RPMI8226 (cell line): Measurements from ENCODE around the gene CDC42BPG.

Experiments used
- DNase-seq: peaks from one replicate; pipeline ENCODE4 v3.0.0-alpha.2; 2015

The CDC42BPG gene

DNA sequence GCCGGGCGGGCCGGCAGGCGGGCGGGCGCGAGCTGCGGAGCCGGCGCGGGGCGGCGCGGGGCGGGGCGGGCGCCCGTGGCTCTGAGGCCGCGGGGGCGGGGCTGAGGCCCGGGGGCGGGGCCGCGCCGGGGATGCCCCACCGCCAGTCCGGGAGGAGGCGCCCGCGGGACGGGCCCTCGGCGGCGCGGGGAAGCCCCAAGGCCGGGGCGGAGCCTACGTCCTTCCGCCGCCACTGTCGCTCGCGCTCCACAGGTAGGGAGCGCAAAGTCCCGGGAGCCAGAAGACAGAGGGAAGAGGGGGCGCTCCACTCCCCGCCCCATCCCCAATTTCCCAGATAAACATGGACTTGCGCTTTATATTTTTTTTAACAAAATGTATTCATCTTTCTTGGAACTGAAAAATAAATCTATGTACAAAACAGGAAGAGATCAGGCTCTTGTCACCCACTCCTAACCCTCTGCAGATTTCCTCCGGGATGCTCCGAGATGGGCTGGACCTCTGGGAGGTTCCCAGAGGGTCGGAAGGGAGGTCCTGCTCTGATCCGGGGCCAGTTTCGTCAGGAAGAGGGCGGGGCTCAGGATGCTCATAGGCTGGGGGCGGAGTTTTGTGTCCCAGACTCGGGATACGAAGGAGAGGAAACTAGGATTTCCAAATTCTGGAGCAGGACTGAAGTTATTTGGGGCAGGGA is 41.2 kb downstream of the CDC42BPG start, which contains the start of gene MAP4K2:
TSS of gene MAP4K2 (minus strand) at position 57 of the 688 bp plus-strand sequence. CDS start 65 bp downstream, outside the sequence.
- DNase-seq = peak; percentile 96

DNA sequence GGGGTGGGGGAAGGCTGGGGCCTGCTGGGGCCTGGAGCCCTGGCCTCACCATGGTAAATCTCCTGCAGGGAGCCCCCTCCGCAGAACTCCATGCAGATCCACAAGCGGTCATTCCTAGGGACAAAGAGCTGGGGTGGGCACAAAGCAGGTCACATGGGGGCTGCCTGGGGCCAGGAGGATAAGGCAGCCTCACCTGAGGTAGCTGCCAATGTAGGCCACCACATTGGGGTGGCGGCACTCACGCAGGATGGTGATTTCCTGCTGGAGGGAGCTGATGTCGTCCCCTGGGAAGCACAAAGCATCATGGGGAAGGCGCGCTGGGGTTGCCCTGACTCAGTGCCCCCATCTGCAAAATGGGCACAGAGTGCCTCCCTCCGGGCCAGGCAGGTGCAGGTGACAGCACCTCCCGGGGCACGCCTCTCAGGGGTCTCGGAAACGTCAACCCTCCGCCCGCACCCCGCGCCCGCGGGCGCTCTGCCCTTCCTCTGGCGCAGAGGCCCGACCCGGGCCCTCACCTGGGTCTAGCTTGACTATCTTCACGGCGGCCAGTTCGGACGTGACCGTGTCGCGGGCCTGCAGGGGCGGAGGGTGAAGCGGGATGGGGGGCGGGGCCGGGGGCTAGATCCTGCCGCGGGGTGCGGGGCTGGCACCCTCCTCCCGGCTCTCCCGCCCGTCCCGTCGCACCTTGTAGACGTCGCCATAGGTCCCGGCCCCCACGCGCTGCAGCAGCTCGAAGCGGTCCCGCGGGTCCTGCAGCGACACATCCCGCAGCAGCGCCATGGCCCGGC is 41.9 kb downstream of the CDC42BPG start:
- no peak for DNase-seq

DNA sequence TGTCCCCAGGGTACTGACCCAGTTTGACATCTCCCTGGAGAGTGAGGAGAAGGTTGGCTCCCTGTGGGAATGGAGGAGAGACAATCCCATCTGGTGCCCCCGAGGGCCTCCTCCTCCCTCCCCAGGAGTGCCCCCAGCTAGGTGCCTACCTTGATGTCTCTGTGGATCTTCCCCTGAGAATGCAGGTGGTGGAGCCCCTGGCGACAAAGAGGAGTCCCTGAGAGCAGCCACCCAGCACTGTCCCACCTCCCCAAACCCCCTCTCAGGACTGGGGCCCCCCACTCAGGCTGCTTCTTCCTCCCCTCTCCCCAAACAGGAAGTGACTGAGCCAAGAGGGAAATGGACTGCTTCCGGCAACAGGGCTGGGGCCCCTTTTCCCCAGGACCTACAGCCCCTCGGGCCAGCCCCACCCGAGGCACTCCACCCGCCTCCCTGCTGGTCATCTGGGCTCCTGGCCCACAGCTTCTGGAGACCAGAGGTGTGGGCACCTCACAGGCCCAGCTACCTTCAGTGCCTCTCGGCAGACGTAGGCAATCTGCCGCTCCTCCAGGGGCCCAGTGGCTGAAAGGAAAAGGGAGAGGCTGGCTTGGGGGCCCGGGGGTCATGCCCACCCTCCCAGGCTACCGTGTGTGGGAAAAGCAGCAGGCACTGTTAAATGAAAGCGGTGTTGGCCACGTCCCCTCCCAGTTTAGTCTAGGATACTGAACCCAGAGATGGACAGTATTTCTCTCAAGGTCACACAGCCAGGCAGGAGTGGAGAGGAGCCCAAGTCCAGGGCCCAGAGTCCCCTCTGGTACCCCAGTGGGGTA is 42.7 kb downstream of the CDC42BPG start:
- DNase-seq = no peak

DNA sequence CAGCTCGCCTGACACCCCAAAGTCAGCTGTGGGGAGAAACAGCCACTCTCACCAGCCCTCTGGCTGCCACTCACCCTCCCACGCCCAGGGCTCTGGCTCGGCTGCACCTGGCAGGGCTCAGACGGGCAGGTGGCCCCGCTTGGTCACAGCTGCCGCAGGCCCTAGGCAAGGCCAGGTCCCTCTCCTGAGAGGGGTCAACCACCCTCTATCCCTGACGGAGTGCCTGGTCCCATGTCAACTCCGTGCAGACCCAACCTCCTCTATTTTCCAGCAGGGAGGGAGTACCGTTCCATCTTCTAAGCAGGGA is 43.3 kb downstream of the CDC42BPG start:
- DNase-seq = no peak

DNA sequence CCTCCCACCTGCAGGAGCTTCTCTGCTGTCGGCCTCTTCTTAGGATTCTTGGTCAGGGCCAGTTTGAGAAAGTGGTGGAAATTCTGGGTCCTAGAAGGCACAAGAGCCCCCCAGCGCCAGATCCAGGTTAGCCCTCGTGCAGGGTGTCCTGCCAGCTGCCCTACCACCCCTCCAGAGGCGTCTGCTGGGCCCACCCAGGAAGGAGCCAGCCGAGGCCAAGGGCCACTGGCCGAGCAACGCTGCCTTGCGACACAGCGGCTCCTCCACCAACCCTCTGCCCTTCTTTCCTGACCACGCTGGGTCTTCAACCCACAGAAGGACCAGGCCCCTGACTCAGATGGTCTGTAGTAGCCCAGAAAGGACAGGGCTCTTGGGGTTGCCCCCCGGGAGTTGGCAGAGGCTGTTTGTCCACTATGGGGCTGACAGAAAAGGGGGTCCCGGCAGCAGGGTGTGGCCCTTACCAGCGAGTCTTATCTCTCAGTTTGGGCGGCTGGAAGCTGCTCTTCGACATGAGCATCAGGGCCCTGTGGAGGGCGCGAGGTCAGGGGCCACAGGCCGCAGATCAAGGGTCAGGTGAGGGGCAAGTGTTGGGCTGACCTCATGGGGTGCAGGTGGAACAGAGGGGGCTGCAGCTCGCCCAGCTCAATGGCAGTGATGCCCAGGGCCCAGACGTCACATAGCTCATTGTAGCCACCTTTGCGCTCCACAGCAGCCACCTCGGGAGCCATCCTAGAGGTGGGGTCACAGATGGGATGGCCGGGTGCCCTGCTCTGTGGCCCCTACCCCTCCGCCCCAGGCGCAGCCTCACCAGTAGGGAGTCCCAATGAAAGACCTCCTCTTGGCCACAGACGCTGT is 43.9 kb downstream of the CDC42BPG start:
- no peak for DNase-seq

DNA sequence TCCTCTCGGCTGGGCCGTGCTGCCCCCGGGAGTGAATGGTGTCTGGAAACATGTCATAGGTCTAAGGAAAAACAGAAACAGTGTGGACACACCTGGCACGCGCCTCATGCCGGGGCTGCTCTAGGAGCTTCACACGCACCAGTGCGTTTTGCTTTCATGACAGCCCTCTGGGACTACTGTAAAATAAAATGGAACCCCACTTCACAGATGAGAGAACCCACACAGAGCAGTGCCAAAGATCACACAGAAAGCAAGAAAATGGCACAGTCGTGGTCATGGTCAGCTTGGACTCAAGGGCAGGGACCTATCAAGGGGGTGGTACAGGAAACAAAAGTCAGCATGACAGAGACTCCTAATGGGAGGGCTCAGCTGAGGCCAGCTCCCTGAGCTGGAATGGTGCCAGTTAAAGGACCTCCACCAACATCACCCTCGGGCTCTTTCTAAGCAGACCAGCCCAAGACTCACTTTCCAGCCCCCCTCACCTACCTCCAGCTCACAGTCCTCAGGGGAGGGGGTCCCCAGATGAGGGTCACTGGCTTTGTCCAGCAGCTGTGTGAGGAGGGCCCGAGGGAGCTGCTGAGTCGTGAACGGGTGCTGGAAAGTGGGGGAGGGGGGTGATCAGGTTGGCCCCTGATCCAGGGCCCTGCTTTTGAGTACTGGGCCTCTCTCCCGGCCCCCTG is 44.7 kb downstream of the CDC42BPG start:
- no peak for DNase-seq

DNA sequence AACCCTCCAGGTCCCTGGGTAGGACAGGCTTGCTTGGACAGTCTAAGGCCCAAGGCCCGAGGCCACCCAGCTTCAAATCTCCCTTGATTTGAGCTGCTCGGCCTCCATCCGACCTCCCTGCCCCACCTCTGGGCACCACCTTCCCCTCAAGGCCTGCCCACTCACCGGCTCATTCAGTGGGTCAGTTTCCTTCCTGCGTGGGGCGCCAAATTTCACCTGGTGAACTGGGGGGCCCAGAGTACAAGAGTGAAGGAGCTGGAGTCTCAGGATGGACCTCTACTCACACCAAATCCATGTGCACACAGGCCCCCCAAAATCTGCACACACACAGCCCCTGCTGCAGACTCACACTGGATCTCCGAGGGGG is 45.2 kb downstream of the CDC42BPG start:
- no peak for DNase-seq

DNA sequence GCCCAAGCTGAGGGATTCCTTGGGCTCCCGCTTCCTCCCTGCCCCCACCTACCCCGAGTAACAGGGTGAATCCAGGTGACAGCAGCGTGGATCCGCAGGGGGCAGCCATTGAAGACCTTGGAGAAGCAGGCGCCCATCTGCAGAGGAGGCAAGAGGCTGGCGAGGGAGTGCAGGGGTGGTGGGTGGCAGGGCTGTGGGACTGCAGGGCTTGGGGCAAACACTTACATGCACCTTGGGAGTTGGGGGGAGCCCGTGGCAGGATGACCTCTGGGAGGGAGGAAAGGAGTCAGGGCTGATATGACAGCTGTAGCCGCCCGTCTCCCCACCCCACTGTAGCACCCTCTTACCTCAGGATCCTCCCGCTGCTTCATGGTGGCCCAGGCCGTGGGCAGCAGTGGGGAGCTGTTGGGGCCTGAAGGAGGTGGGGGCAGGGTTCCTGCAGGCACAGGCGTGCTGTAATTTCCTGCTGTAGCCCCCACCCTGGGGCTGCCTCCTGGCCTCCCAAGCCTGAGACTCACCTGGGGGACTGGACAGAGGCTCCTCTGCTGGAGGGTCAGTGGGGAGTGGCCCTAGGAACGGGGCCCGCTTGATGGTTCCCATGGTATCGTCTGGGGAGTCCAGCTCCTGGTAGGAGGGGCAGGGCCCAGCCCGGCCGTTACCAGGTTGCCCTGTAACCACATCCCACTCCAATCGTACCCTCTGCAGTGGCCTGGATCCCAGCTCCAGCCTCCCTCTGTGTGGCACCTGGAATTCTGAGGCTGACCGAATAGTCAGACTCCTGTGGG is 47.5 kb downstream of the CDC42BPG start:
- DNase-seq = no peak

DNA sequence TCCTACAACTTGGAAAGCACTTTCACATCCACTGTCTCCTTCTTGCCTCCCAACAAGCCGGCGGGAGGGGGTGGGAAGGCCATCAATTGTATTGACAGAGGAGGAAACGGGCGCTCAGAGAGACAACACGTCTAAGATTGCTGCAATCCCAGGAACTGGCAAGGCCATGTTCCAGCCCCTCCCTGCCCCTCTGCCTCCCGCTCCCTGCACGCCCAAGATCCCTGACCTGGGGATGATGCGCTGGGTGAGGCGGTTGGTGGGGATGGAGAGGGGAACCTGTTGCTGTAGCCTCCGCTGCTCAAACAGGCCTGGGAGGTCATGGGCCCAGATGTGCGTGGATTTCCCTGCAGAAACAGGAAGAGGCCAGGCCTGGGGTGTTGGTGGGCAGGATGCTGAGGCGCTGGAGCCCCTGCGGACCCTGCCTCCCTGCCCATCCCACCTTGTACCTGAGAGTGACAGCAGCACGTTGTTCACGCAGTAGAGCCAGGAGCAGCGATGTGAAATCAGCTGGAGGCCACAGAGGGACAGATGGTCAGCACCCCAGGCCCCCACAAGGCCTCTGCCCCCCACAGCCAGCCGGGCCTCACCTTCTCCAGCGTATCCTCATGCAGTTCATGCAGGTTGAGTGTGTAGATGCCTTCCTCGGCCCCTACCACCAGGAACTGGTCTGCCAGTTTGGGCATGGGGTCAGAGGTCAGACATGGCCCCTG is 48.3 kb downstream of the CDC42BPG start:
- no peak for DNase-seq

DNA sequence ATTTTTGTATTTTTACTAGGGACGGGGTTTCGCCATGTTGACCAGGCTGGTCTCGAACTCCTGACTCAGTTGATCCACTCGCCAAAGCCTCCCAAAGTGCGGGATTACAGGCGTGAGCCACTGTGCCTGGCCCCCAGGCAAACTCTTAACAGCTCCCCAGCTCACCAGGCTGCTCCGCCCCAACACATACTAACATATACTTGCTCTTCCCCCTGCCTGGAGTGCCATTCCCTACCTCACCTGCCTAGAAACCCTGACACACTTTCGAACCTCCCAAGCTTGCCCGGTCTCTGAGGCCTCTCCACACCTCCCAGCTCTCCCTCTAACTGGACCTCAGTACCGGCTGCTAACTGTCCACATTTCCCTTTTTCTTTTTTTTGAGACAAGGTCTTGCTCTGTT is 49.9 kb downstream of the CDC42BPG start:
- no peak for DNase-seq

DNA sequence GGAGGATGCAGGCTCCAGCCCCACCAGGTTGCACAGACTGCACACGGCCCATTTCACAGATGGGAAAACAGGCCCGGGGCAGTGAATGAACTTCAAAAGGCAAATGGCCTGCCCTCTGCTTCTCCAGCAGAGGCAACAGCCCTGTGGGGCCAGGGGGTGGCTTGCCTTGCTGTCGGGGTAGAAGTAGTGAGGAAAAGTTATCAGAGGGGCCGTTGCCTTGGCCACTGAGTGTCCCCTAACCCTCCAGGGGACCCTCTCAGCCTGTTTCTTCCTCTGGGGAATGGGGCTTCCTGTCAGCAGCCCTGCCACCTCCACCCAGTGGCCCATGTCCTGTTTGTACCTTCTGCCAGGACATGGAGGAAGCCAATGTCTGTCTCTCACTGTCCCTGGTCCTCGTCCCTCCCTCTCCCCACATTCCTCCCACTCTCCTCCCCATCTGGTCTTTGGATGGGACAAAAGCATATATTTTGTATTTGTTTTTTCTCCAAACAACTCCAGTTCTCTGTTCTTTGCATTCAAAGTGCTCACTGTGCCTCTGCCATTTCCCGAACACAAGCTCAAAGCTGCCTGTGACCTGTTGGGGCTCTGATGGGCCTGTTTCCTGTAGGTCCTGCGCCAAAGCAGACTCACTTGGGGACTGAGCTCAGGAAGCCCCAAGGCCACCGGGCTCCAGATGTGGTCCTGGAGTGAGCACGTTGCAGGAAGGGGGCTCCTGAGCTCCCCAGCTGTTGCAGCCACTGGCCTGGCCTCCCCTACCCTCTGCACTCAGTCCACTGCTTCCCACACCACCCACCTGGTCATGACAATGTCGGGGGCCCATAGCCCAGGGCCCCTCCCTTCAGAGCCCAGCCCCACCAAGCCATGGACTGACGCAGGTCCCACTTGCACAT is 50.9 kb downstream of the CDC42BPG start:
- DNase-seq = no peak

DNA sequence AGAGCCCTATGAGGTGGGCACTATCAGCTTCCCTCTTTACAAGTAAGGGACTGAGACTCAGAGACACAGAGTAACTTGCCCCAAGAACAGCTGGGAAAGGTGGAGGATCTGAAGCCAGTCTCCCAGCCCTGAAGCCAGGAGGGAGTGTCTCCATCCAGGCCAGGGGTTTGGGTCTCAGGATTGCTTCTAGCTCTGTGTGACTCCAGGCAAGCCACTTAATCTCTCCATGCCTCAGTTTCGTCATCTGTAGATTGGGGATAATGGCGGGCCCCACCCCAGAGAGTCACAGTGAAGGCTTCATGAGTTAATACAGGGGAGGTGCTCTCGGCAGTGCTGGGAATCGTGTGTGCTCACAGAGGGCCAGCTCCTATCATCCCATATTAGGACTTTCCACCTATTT is 52.0 kb downstream of the CDC42BPG start:
- DNase-seq = no peak

DNA sequence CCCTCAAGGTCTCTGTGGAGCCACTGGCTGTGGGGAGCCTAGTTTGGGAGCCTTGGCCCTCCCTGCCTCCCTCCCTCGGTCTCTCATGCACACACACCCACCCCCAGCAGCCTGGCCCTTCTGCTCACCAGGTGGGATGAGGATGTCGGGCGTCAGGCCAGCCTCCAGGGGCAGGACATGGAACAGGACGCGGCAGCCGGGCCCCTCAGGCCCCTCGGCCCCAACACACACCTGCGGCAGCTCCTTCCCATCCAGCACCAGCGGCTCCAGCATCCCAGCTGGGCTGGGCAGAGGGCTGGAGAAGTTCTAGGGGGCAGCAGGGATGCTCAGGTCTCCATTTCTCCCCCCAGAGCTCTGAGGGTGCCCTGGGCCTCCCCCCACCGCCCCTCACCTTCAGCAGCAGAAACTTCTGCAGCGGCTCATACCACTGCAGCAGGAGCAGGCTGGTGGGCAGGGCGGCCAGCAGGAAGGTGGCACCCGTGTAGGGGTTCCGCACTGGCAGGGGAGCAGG is 52.6 kb downstream of the CDC42BPG start:
- DNase-seq = no peak

DNA sequence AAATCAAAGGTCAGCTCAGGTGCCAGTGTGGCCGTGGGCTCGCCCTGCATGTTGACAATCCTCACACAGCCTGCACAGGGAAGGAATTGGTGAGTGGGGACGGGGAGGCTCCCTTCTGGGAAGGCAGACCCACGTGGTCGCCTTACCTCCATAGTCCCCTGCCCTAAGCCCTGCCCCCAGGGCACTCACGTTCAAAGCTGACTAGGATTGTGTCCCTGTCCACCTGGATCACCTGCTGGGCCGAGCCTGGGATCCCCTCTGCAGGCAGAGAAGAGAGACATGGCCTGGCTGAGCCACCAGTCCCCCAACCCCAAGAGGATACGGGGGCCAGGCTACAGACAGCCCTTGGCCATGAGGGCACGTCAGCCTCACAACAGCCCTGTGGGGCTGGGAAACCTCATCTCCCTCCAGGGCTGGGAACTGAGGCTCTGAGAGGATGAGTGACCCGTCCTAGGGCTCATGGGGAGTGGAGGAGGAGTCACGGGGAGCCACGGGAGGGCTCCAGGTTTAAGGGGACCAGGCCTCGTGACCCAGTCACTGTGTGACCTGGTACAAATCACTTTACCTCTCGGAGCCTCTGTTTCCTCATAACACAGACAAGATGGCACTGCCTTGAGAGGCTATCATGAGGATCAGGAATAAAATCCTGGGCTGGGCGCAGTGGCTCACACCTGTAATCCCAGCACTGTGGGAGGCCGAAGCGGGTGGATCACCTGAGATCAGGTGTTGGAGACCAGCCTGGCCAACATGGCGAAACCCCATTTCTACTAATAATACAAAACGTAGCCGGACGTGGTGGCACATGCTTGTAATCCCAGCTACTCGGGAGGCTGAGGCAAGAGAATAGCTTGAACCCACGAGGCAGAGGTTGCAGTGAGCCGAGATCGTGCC is 54.0 kb downstream of the CDC42BPG start:
- no peak for DNase-seq

DNA sequence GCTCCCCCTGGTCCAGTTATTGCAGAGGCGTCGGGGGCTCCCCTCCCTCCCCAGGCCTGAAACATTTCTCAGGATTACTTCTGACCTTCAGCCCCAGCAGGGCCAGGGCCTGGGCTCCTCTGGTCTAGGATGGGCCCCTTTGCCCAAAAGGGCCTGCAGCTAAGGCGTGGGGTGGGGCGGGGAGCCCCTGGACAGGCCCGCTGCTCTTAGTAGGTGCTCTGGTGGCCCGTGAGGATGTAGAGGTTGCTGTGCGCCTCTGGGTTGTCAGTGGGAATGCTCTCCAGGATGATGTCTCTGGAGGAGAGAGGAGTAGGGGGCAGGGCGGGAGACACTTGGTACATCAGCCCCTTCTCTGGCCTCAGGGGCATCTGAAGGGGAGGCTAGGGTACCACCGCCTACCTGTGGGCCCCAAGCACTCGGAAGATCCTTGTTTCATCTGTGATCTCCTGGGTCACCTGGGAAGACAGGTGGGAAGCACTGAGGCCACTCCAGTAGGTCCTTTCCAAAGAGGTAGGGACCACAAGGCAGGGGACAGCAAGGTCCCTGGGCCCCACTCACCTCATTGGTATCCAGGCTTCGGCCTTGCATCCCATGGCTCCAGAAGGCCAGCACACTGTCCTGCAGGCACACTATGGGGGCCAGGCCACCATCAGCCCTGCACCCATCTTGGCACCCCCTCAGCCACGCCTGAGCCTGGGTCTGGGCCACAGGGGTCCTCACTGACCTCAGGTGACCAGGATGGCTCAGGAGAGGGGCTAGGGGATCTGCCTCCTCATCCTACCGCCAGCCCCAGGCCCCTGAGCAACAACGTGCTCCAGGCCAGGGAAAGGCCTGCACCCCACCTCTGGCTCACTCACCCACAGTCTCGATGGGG is 54.9 kb downstream of the CDC42BPG start:
- no peak for DNase-seq

DNA sequence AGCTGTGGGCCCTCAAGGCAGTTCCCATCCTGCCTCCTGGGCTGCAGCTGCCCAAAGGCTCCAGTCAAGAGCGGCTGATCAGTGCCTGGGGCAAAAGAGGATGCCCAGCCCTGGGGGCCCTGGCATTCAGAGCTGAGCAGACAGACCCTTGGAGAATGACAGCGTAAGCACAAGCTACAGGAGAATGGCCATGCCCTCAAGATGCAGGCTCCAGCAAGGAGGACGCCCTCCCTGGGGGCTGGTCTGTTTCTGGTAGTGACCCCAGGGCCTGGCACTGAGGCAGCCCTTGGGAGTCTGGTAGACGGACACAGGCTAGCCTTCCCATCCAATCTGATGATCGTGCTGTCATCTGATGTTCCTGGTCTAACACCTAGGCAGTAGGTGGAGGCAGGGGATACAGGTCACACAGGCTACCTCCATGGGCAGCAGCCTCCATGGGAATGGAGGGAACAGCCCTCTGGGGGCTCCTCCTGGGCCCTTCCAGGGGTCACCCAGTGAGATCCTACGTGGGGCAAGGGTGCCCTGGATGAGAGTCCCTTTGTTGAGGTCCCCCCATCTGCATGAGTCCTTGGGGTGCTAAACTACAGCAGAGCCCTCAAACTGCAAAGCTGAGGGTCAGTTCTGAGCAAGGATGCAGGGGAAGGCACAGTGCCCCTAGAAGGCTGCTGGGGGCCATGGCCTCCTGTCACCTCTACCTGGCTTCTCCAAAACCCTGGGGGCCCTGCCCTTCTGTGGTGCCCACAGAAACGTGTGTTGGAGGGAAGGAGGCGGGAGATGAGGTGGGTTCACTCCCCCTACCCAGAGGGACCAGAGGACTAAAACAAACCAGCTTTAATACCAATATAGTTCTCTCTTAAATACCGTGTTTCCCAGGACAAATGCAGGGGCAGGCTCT is 55.9 kb downstream of the CDC42BPG start:
- DNase-seq = no peak
